ENCODE results near the gene PIK3R1.
"Not testable (repeated sequence)": the region's sequence is repeated elsewhere in the genome, so short reads cannot be mapped to it uniquely, and the experiment has no call there.

DNA sequence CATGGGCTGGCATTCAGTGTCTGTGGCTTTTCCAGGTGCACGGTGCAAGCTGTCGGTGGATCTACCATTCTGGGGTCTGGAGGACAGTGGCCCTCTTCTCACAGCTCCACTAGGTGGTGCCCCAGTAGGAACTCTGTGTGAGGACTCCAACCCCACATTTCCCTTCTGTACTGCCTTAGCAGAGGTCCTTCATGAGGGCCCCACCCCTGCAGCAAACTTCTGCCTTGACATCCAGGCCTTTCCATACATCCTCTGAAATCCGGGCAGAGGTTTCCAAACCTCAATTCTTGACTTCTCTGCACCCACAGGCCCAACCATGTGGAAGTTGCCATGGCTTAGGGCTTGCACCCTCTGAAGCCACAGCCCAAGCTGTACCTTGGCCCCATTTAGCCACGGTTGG lies 4.9 kb upstream of the PIK3R1 start:
- TF ChIP-seq, protein P1, sequence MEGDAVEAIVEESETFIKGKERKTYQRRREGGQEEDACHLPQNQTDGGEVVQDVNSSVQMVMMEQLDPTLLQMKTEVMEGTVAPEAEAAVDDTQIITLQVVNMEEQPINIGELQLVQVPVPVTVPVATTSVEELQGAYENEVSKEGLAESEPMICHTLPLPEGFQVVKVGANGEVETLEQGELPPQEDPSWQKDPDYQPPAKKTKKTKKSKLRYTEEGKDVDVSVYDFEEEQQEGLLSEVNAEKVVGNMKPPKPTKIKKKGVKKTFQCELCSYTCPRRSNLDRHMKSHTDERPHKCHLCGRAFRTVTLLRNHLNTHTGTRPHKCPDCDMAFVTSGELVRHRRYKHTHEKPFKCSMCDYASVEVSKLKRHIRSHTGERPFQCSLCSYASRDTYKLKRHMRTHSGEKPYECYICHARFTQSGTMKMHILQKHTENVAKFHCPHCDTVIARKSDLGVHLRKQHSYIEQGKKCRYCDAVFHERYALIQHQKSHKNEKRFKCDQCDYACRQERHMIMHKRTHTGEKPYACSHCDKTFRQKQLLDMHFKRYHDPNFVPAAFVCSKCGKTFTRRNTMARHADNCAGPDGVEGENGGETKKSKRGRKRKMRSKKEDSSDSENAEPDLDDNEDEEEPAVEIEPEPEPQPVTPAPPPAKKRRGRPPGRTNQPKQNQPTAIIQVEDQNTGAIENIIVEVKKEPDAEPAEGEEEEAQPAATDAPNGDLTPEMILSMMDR (IDR thresholded peaks at IDR 0.05): not testable (repeated sequence)
- TF ChIP-seq POLR2A (IDR thresholded peaks at IDR 0.05): not testable (repeated sequence)
